ENCODE data around the gene MAP3K4.

The MAP3K4 gene

GRCh38 chr6:161041274-161041673 is 49.7 kb downstream of the MAP3K4 start:
- DNase-seq (ENCODE audit: low spot score): no peak

- no peak for DNase-seq (ENCODE audit: low spot score)
Observed at GRCh38 chr6:161044335-161044734, 52.8 kb downstream of the MAP3K4 start.

- DNase-seq (ENCODE audit: low spot score): peak; percentile 20
Observed at GRCh38 chr6:161048641-161049040, 57.1 kb downstream of the MAP3K4 start.

GRCh38 chr6:161050134-161050765 is 58.7 kb downstream of the MAP3K4 start:
- DNase-seq (ENCODE audit: low spot score): no peak

- DNase-seq (ENCODE audit: low spot score): no peak
Observed at GRCh38 chr6:161053103-161053502, 61.5 kb downstream of the MAP3K4 start.

GRCh38 chr6:161054876-161055275 is 63.3 kb downstream of the MAP3K4 start:
- DNase-seq (ENCODE audit: low spot score): no peak

- no peak for DNase-seq (ENCODE audit: low spot score)
Observed at GRCh38 chr6:161056451-161056850, 64.9 kb downstream of the MAP3K4 start.

GRCh38 chr6:161057103-161058091 is 65.8 kb downstream of the MAP3K4 start:
- no peak for DNase-seq (ENCODE audit: low spot score)

GRCh38 chr6:161058741-161059140 is 67.2 kb downstream of the MAP3K4 start:
- DNase-seq (ENCODE audit: low spot score): no peak

GRCh38 chr6:161061576-161061975 is 70.0 kb downstream of the MAP3K4 start:
- DNase-seq (ENCODE audit: low spot score): no peak

- DNase-seq (ENCODE audit: low spot score): no peak
Observed at GRCh38 chr6:161064915-161065314, 73.3 kb downstream of the MAP3K4 start.

GRCh38 chr6:161066511-161066910 is 74.9 kb downstream of the MAP3K4 start:
- DNase-seq (ENCODE audit: low spot score): peak; percentile 20

- no peak for DNase-seq (ENCODE audit: low spot score)
Observed at GRCh38 chr6:161067749-161068148, 76.2 kb downstream of the MAP3K4 start.

GRCh38 chr6:161068321-161068741 is 76.8 kb downstream of the MAP3K4 start:
- no peak for DNase-seq (ENCODE audit: low spot score)

GRCh38 chr6:161073930-161074329 is 82.4 kb downstream of the MAP3K4 start:
- DNase-seq (ENCODE audit: low spot score): no peak

GRCh38 chr6:161074496-161075121 is 83.0 kb downstream of the MAP3K4 start:
- no peak for DNase-seq (ENCODE audit: low spot score)

GRCh38 chr6:161076181-161076677 is 84.7 kb downstream of the MAP3K4 start:
- no peak for DNase-seq (ENCODE audit: low spot score)

GRCh38 chr6:161079566-161080262 is 88.1 kb downstream of the MAP3K4 start:
- peak; percentile 38 for DNase-seq (ENCODE audit: low spot score)

- no peak for DNase-seq (ENCODE audit: low spot score)
Observed at GRCh38 chr6:161080263-161080970, 88.8 kb downstream of the MAP3K4 start.

GRCh38 chr6:161082215-161082614 is 90.6 kb downstream of the MAP3K4 start:
- DNase-seq (ENCODE audit: low spot score): no peak

GRCh38 chr6:161085246-161085645 is 93.7 kb downstream of the MAP3K4 start:
- DNase-seq (ENCODE audit: low spot score): no peak

Data from AG08396 (cell line).